MM.1S (cell line): ENCODE results near the gene GALM.

Experiments
- EZH2 ChIP-seq: fragments of 300-600 bp; sonication (generic); optimal IDR thresholded peaks from 2 replicates; pipeline ENCODE3; 2017; ENCODE audit warnings: low read depth, mild to moderate bottlenecking, antibody characterized with exemption, low read length, mixed read lengths
- TF ChIP-seq, protein P1 (sequence below): fragments of 300-600 bp; sonication (generic); IDR thresholded peaks from 2 replicates; pipeline ENCODE4 v1.5.1; 2016; ENCODE audit warnings: antibody characterized with exemption, low read length, mixed read lengths

DNA sequence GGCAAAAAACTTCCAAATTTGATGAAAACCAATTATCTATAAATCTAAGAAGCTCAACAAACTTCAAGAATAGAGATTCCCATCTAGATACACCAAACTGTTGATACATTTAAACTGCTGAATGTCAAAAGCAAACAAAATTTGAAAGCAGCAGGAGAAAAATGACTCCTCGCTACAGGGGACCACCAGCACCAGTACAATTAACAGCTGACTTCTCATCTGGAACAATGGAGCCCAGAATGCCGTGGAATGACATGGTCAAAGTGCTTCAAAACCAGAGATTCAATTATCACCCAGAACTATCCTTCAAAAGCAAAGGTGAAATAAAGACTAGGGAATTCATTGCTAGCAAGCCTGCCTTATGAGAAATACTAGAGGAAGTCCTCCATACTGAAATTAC is 73.6 kb downstream of the GALM start:
- TF ChIP-seq, protein P1, sequence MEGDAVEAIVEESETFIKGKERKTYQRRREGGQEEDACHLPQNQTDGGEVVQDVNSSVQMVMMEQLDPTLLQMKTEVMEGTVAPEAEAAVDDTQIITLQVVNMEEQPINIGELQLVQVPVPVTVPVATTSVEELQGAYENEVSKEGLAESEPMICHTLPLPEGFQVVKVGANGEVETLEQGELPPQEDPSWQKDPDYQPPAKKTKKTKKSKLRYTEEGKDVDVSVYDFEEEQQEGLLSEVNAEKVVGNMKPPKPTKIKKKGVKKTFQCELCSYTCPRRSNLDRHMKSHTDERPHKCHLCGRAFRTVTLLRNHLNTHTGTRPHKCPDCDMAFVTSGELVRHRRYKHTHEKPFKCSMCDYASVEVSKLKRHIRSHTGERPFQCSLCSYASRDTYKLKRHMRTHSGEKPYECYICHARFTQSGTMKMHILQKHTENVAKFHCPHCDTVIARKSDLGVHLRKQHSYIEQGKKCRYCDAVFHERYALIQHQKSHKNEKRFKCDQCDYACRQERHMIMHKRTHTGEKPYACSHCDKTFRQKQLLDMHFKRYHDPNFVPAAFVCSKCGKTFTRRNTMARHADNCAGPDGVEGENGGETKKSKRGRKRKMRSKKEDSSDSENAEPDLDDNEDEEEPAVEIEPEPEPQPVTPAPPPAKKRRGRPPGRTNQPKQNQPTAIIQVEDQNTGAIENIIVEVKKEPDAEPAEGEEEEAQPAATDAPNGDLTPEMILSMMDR: no peak
- TF ChIP-seq EZH2: no peak
